Loucy (cell line): ENCODE results near the gene GPR6.

ENCODE experiments used
- H2AFZ ChIP-seq: fragments of 200-600 bp; sonication (generic); 2 replicates; pipeline ENCODE4 v1.6.0; 2016; ENCODE audit warnings: antibody characterized with exemption, mild to moderate bottlenecking, low read length, moderate library complexity
- H3F3A ChIP-seq: fragments of 200-600 bp; 2 replicates; pipeline ENCODE4 v1.6.0; 2016; ENCODE audit warnings: antibody characterized with exemption, low read depth, mild to moderate bottlenecking
- H3K27me3 ChIP-seq: fragments of 200-600 bp; sonication (generic); 2 replicates; pipeline ENCODE4 v1.6.1; 2014; ENCODE audit warnings: low read length, mild to moderate bottlenecking; ENCODE audit not compliant: insufficient read depth, poor library complexity, severe bottlenecking
- H3K36me3 ChIP-seq: fragments of 200-600 bp; sonication (generic); 2 replicates; pipeline ENCODE4 v1.6.1; 2016; ENCODE audit warnings: low read length; ENCODE audit not compliant: insufficient read depth
- H3K4me1 ChIP-seq: fragments of 200-600 bp; sonication (generic); 2 replicates; pipeline ENCODE4 v1.5.1; 2014; ENCODE audit warnings: low read length, mild to moderate bottlenecking; ENCODE audit not compliant: insufficient read depth, poor library complexity, severe bottlenecking
- H3K4me2 ChIP-seq: fragments of 200-600 bp; sonication (generic); 2 replicates; pipeline ENCODE4 v1.6.0; 2014; ENCODE audit warnings: antibody characterized with exemption, low read length, low read depth, mild to moderate bottlenecking; ENCODE audit not compliant: poor library complexity, severe bottlenecking
- H3K4me3 ChIP-seq: fragments of 200-600 bp; sonication (generic); 2 replicates; pipeline ENCODE4 v1.5.1; 2014; ENCODE audit warnings: low read length, mild to moderate bottlenecking, mixed read lengths; ENCODE audit not compliant: poor library complexity, severe bottlenecking
- H3K79me2 ChIP-seq: fragments of 200-600 bp; sonication (generic); 2 replicates; pipeline ENCODE4 v1.6.1; 2014; ENCODE audit warnings: low read length; ENCODE audit not compliant: insufficient read depth
- H3K9ac ChIP-seq: fragments of 200-600 bp; sonication (generic); 2 replicates; pipeline ENCODE4 v1.6.0; 2014; ENCODE audit warnings: mild to moderate bottlenecking, low read depth, low read length, moderate library complexity; ENCODE audit not compliant: poor library complexity, severe bottlenecking
- H3K9me2 ChIP-seq: fragments of 200-600 bp; sonication (generic); replicated peaks from 2 replicates; pipeline ENCODE4 v1.6.1; 2016; ENCODE audit warnings: low read depth, low read length, mixed read lengths
- H3K9me3 ChIP-seq: fragments of 200-600 bp; sonication (generic); 2 replicates; pipeline ENCODE4 v1.6.1; 2014; ENCODE audit warnings: mild to moderate bottlenecking, antibody characterized with exemption, low read length, low read depth; ENCODE audit not compliant: insufficient read depth
- H4K20me1 ChIP-seq: fragments of 200-600 bp; sonication (generic); 2 replicates; pipeline ENCODE4 v1.6.0; 2014; ENCODE audit warnings: antibody characterized with exemption, low read length, mild to moderate bottlenecking; ENCODE audit not compliant: insufficient read depth, poor library complexity, severe bottlenecking
- CTCF ChIP-seq: fragments of 200-600 bp; sonication (generic); conservative IDR thresholded peaks from 2 replicates; pipeline ENCODE4 v1.5.1; 2014; ENCODE audit warnings: mild to moderate bottlenecking, antibody characterized with exemption, low read length
- EZH2phosphoT487 ChIP-seq: fragments of 200-600 bp; IDR thresholded peaks from 2 replicates; pipeline ENCODE4 v1.6.1; 2018; ENCODE audit warnings: antibody characterized with exemption, mild to moderate bottlenecking, moderate library complexity, borderline replicate concordance

GPR6 gene

GRCh38 chr6:110017306-110017705, 39.2 kb downstream of the GPR6 start:
- H3K9me2 ChIP-seq: no peaks in the 10 kb centered on the region
- no peak overlapping the region for H2AFZ ChIP-seq
- peaks cover 7% of the 10 kb centered on the region; the same call in 1 of the 2 replicates for H3F3A ChIP-seq
- H3K27me3 ChIP-seq: no peaks in the 10 kb centered on the region
- no peaks in the 10 kb centered on the region for H3K79me2 ChIP-seq
- H3K9me3 ChIP-seq: no peaks in the 10 kb centered on the region
- TF ChIP-seq CTCF (no peak), EZH2phosphoT487 (no peak)
- peaks cover 28% of the 10 kb centered on the region for H3K4me1 ChIP-seq
- no peak overlapping the region for H3K4me2 ChIP-seq
- no peak overlapping the region for H3K9ac ChIP-seq
- no peak overlapping the region for H3K4me3 ChIP-seq
- no peaks in the 10 kb centered on the region for H3K36me3 ChIP-seq
- no peaks in the 10 kb centered on the region for H4K20me1 ChIP-seq

- Histone ChIP-seq H3K36me3 (no peaks in the 10 kb centered on the region), H3K9ac (no peak overlapping the region), H3K4me3 (no peak overlapping the region), H3F3A (peaks cover 7% of the 10 kb centered on the region; the same call in 1 of the 2 replicates), H3K79me2 (no peaks in the 10 kb centered on the region), H2AFZ (no peak overlapping the region), H4K20me1 (no peaks in the 10 kb centered on the region), H3K9me2 (no peaks in the 10 kb centered on the region), H3K4me2 (no peak overlapping the region), H3K9me3 (no peaks in the 10 kb centered on the region), H3K4me1 (peaks cover 28% of the 10 kb centered on the region), H3K27me3 (no peaks in the 10 kb centered on the region)
- no peak for TF ChIP-seq EZH2phosphoT487
- TF ChIP-seq CTCF: no peak
These were observed 39.8 kb downstream of the GPR6 start for GRCh38 chr6:110017946-110018345.

- no peaks in the 10 kb centered on the region for H3K9me3 ChIP-seq
- TF ChIP-seq CTCF (no peak), EZH2phosphoT487 (no peak)
These were observed 40.4 kb downstream of the GPR6 start for GRCh38 chr6:110018486-110018885.

More at GRCh38 chr6:110018486-110018885, 40.4 kb downstream of the GPR6 start:
- Histone ChIP-seq H3K36me3 (no peaks in the 10 kb centered on the region), H3K4me2 (no peak overlapping the region), H3K9me2 (no peaks in the 10 kb centered on the region), H2AFZ (no peak overlapping the region), H4K20me1 (no peaks in the 10 kb centered on the region), H3K4me1 (peaks cover 28% of the 10 kb centered on the region), H3F3A (peaks cover 7% of the 10 kb centered on the region; the same call in 1 of the 2 replicates), H3K27me3 (no peaks in the 10 kb centered on the region), H3K79me2 (no peaks in the 10 kb centered on the region), H3K9ac (no peak overlapping the region), H3K4me3 (no peak overlapping the region)
